Measurements from ENCODE around the gene AMOTL1.
A peak's percentile ranks its signal among the peaks of the same experiment; 100 is the strongest.

Gene AMOTL1

GRCh38 chr11:94722735-94723134 lies 45.4 kb upstream of the AMOTL1 start:
- no peak for DNase-seq (ENCODE audit: low read depth in 1 of 2, low spot score in 1 of 2)
- H3K27me3 ChIP-seq (ENCODE audit: insufficient read depth, poor library complexity, severe bottlenecking): peaks cover 3% of the 10 kb centered on the region
- TF ChIP-seq CTCF (IDR thresholded peaks at IDR 0.05; ENCODE audit: insufficient read depth, low read length) (no peak), GABPA (IDR thresholded peaks at IDR 0.05; ENCODE audit: low read depth) (no peak), SPI1 (IDR thresholded peaks at IDR 0.05; ENCODE audit: borderline replicate concordance, low read depth) (no peak), REST (IDR thresholded peaks at IDR 0.05; ENCODE audit: insufficient replicate concordance, low read depth) (no peak), POLR2AphosphoS5 (IDR thresholded peaks at IDR 0.05; ENCODE audit: low read depth) (no peak)
- no peak overlapping the region for H3K4me3 ChIP-seq (replicated peaks; ENCODE audit: insufficient read depth, low read length)
- H3K27ac ChIP-seq (replicated peaks): no peak overlapping the region

GRCh38 chr11:94725097-94725496 lies 43.1 kb upstream of the AMOTL1 start:
- no peak overlapping the region for H3K4me3 ChIP-seq (replicated peaks; ENCODE audit: insufficient read depth, low read length)
- TF ChIP-seq REST (IDR thresholded peaks at IDR 0.05; ENCODE audit: insufficient replicate concordance, low read depth) (no peak), POLR2AphosphoS5 (IDR thresholded peaks at IDR 0.05; ENCODE audit: low read depth) (no peak), GABPA (IDR thresholded peaks at IDR 0.05; ENCODE audit: low read depth) (no peak), CTCF (IDR thresholded peaks at IDR 0.05; ENCODE audit: insufficient read depth, low read length) (no peak)
- no peak overlapping the region for H3K27ac ChIP-seq (replicated peaks)
- peaks cover 3% of the 10 kb centered on the region for H3K27me3 ChIP-seq (ENCODE audit: insufficient read depth, poor library complexity, severe bottlenecking)
- peak in 1 of 2 experiments; percentile 25 for DNase-seq (ENCODE audit: low read depth in 1 of 2, low spot score in 1 of 2)

GRCh38 chr11:94727819-94728218 lies 40.3 kb upstream of the AMOTL1 start:
- no peak for DNase-seq (ENCODE audit: low read depth in 1 of 2, low spot score in 1 of 2)
- H3K27me3 ChIP-seq (ENCODE audit: insufficient read depth, poor library complexity, severe bottlenecking): peaks cover 1% of the 10 kb centered on the region
- no peak for TF ChIP-seq SPI1 (IDR thresholded peaks at IDR 0.05; ENCODE audit: borderline replicate concordance, low read depth)
- TF ChIP-seq POLR2AphosphoS5 (IDR thresholded peaks at IDR 0.05; ENCODE audit: low read depth): no peak
- no peak for TF ChIP-seq GABPA (IDR thresholded peaks at IDR 0.05; ENCODE audit: low read depth)
- TF ChIP-seq CTCF (IDR thresholded peaks at IDR 0.05; ENCODE audit: insufficient read depth, low read length): no peak
- H3K4me3 ChIP-seq (replicated peaks; ENCODE audit: insufficient read depth, low read length): no peak overlapping the region
- no peak overlapping the region for H3K27ac ChIP-seq (replicated peaks)

- no peak overlapping the region for H3K27ac ChIP-seq (replicated peaks)
- H3K27me3 ChIP-seq (ENCODE audit: insufficient read depth, poor library complexity, severe bottlenecking): no peaks in the 10 kb centered on the region
- no peak for DNase-seq (ENCODE audit: low read depth in 1 of 2, low spot score in 1 of 2)
- no peak for TF ChIP-seq POLR2AphosphoS5 (IDR thresholded peaks at IDR 0.05; ENCODE audit: low read depth)
- TF ChIP-seq REST (IDR thresholded peaks at IDR 0.05; ENCODE audit: insufficient replicate concordance, low read depth): no peak
- no peak for TF ChIP-seq SPI1 (IDR thresholded peaks at IDR 0.05; ENCODE audit: borderline replicate concordance, low read depth)
- TF ChIP-seq GABPA (IDR thresholded peaks at IDR 0.05; ENCODE audit: low read depth): no peak
- TF ChIP-seq CTCF (IDR thresholded peaks at IDR 0.05; ENCODE audit: insufficient read depth, low read length): no peak
- H3K4me3 ChIP-seq (replicated peaks; ENCODE audit: insufficient read depth, low read length): no peak overlapping the region
Measured at GRCh38 chr11:94728541-94728940, 39.6 kb upstream of the AMOTL1 start.
